EH (cell line): ENCODE measurements around the gene C2CD5.
"Not testable (repeated sequence)": the region's sequence is repeated elsewhere in the genome, so short reads cannot be mapped to it uniquely, and the experiment has no call there.

ENCODE experiments used
- DNase-seq: peaks from one replicate; pipeline ENCODE4 v3.0.0-alpha.2; 2015; ENCODE audit warnings: low read depth

The C2CD5 gene

GRCh38 chr12:22535478-22535877 is 8.9 kb downstream of the C2CD5 start:
- no peak for DNase-seq

GRCh38 chr12:22535038-22535437 is 9.3 kb downstream of the C2CD5 start:
- no peak for DNase-seq

GRCh38 chr12:22533155-22533554 is 11.2 kb downstream of the C2CD5 start:
- no peak for DNase-seq

- no peak for DNase-seq
Observed at GRCh38 chr12:22532317-22532716, 12.0 kb downstream of the C2CD5 start.

- DNase-seq = no peak
Observed at GRCh38 chr12:22531205-22531604, 13.1 kb downstream of the C2CD5 start.

GRCh38 chr12:22529281-22530060 is 14.9 kb downstream of the C2CD5 start:
- peak; percentile 42 for DNase-seq

GRCh38 chr12:22527999-22528398 is 16.3 kb downstream of the C2CD5 start:
- DNase-seq = peak; percentile 85

- no peak for DNase-seq
Observed at GRCh38 chr12:22526836-22527235, 17.5 kb downstream of the C2CD5 start.

- DNase-seq = peak; percentile 62
Observed at GRCh38 chr12:22525426-22525825, 18.9 kb downstream of the C2CD5 start.

GRCh38 chr12:22518998-22519397 is 25.3 kb downstream of the C2CD5 start:
- DNase-seq = no peak

- no peak for DNase-seq
Observed at GRCh38 chr12:22518060-22518719, 26.2 kb downstream of the C2CD5 start.

- DNase-seq = no peak
Observed at GRCh38 chr12:22514875-22515274, 29.5 kb downstream of the C2CD5 start.

GRCh38 chr12:22505826-22506225 is 38.5 kb downstream of the C2CD5 start:
- DNase-seq = no peak

- DNase-seq = no peak
Observed at GRCh38 chr12:22500100-22500499, 44.2 kb downstream of the C2CD5 start.

GRCh38 chr12:22499445-22499844 is 44.9 kb downstream of the C2CD5 start:
- no peak for DNase-seq

GRCh38 chr12:22494319-22494718 is 50.0 kb downstream of the C2CD5 start:
- no peak for DNase-seq

GRCh38 chr12:22491034-22491433 is 53.3 kb downstream of the C2CD5 start:
- no peak for DNase-seq

- no peak for DNase-seq
Observed at GRCh38 chr12:22488478-22488877, 55.9 kb downstream of the C2CD5 start.

GRCh38 chr12:22487683-22488082 is 56.7 kb downstream of the C2CD5 start:
- DNase-seq = not testable (repeated sequence)

GRCh38 chr12:22481547-22482104 is 62.7 kb downstream of the C2CD5 start:
- no peak for DNase-seq

- not testable (repeated sequence) for DNase-seq
Observed at GRCh38 chr12:22480814-22481213, 63.5 kb downstream of the C2CD5 start.

- no peak for DNase-seq
Observed at GRCh38 chr12:22480016-22480415, 64.3 kb downstream of the C2CD5 start.

- DNase-seq = no peak
Observed at GRCh38 chr12:22477894-22478287, 66.5 kb downstream of the C2CD5 start.
